DMS 273 treated with DMSO at 0.1 percent for 48 hours (cell line): ENCODE data around the gene SENP5.

ENCODE experiments used
- DNase-seq: peaks from one replicate; lab custom pipeline; 2025; lab: John Stamatoyannopoulos, UW

The SENP5 gene

DNA sequence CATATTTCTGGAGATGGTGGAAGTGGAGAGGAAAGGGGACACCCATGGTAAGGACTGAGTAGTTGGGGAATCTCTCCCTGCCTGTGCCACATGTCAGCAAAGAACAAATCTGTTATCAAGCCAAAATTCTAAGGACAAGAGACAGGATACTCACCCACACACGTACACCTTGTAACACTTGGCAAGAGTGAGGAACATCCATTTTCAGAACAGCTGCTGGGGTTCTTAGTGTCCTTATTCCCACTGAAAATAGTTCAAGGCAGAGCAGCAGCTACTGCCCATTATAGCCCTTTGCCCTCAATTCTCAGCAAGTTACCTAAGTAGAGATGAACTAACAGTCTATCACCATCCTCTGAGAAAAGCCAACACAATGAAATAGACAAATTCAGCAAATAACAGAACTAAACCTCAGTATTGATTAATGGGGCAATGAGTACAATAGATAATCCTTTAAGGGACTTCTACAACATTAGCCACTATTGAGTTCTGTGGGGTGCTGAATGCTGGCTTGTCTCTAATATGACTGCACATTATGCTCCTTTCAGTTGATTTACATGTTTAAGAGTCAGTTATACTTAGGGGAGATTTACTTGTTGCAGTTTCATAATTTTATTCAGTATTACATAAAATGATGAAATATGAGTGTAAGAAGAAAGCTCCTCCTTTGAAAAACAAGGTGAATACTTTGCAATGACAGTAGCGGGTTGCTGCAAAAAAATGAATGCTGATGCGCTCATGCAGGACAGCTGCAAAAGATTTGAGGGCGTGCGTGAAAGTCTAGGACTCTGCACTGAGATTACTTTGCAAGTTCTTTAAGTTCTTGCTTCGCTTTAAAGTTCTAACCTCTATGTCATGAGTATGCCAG is 22.4 kb downstream of the SENP5 start:
- no peak for DNase-seq

DNA sequence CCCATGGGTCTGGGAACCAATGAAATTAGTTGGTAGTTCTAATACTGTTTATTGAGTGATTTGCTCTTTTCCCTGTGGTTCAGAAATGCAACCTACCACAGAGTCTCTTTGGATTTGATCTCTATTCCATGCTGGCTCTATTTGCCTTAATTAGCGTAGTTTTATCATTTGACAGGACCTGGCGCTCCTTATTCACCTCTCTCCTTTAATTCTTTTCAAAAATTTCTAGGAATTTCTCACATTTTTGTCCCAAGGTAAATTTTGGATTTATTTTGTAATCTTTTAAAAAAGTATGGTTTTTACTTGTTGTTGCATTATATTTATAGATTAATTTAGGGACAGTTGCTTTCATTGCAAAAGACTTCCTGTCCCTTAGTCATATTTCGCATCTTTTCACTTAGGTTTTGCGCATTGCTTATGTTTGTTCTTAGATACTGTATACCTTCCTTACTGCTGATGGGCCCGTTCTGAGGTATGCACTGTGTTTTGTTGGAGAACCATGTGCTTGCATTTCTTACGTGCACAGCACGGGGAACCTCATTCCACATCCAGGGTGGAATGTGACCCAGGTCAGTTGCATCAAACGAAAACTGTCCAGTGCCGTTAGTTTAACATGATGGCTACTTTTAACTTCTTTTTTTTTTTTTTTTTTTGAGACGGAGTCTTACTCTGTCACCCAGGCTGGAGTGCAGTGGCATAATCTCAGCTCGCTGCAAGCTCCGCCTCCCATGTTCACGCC is 27.0 kb downstream of the SENP5 start:
- no peak for DNase-seq

DNA sequence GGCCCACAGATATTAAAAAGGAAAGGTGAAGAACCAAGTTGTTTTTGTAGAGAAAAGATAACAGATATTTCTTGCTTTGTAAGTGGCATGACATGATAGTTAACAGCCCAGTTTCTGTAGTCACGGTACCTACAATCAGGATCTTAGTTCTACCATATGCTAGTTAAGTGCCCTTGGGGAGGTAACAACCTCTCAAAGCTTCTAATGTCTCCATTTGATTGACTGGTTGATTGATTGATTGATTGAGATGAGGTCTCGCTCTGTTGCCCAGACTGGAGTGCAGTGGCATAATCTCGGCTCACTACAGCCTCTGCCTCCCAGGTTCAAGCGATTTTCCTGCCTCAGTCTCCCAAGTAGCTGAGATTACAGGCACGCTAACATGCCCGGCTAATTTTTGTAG is 28.5 kb downstream of the SENP5 start:
- no peak for DNase-seq

DNA sequence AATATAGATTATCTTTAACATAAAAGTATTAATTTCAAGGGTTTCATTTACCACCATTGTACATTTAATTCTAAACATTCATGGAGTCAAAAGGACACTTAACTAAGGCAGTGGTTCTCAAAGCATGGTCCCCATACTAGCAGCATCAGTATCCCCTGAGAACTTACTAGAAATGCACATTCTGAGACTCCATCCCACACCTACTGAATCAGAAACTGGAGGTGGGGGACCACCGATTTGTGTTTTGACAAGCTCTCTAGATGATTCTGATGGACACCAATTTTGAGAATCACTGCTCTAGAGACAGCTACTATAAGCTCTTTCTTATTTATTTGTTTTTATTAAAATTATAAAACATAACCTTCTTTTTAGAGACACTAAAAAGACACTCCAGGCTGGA is 34.0 kb downstream of the SENP5 start:
- no peak for DNase-seq

DNA sequence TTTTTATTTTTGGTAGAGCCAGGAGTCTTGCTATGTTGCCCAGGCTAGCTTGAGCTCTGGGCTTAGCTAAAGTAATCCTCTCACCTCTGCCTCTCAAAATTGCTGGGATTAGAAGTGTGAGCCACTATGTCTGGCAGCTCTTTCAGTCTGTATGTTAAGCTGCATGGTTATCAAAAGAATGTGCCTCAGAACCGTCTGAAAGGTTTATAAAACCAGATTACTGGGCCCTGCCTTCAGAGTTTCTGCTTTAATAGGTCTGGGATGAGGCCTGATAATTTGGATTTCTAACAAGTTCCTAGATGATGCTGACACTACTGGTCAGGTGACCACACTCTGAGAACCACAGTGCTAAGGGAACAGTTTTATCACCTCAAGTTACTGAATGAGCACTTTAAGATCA is 34.6 kb downstream of the SENP5 start:
- DNase-seq: no peak

DNA sequence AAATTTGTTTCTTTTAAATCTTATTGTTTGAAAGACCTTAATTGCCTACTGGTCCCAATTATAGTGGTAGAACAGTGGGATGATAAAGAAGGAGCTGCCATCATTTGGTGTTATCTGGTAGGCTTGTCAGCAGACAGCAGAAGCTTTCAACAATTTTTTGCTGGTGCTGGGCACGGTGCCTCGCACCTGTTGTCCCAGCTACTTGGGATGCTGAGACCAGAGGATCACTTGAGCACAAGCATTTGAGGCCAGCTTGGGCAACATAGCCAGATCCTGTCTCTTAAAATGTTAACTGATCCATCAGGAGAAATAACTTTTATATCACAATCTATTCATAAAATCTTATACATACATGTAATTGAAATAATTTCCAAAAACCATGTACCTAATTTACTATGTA is 36.0 kb downstream of the SENP5 start:
- DNase-seq: no peak

DNA sequence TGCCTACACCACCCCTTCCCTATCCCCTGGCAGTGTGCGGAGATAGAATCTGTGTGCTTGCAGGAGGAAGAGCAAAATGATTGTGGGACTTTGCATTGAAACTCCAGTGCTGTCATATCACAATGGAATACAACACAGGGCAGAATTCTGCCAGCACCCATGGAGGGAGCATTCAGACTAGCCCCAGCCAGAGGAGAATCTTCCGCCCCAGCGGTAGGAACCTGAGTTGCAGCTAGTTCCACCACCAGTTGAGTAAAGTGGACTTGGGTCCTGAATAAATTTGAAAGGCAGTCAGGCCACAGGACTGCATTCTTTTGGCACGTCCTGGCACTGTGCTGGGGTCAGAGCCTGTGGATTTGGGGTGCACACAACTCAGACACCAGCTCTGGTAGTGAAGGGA is 47.1 kb downstream of the SENP5 start:
- DNase-seq: no peak

DNA sequence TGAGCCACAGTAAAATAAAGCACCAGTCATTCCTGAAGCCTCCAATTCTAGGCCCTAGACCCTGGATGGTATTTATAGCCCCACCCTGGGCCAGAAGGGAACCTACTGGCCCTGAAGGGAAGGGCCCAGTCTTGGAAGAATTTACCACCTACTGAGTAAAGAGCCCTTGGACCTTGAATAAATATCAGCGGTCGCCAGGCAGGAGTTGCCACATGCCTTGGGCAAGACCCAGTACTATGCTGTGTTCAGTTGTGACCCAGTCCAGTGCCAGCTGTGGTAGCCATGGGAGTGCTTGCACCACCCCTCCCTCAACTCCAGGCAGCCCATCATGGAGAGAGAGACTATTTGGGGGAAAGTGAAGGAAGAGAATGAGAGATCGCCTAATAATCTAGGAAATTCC is 47.7 kb downstream of the SENP5 start:
- DNase-seq: no peak

DNA sequence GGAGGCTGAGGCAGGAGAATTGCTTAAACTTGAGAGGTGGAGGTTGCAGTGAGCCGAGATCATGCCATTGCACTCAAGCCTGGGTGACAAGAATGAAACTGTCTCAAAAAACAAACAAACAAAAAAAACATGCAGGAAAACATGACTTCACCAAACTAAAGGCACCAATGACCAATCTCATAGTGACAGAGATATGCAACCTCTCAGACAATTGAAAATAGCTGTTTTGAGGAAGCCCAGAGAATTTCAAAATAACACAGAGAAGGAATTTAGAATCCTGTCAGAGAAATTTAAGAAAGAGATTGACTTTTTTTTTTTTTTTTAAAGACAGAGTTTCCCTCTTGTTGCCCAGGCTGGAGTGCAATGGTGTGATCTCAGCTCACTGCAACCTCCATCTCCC is 48.5 kb downstream of the SENP5 start:
- no peak for DNase-seq

DNA sequence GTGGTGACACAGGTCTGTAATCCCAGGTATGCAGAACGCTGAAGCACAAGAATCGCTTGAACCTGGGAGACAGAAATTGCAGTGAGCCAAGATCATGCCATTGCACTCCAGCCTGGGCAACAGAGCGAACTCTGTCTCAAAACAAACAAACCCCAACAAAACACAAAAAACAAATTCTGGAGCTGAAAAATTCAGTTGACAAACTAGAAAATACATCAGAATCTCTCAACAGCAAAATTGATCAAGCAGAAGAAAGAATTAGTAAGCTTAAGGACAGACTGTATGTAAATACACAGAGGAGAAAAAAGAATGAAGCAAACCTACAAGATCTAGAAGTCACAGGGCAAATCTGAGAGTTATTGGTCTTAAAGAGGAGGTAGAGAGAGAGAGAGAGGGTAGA is 49.3 kb downstream of the SENP5 start:
- DNase-seq: no peak

DNA sequence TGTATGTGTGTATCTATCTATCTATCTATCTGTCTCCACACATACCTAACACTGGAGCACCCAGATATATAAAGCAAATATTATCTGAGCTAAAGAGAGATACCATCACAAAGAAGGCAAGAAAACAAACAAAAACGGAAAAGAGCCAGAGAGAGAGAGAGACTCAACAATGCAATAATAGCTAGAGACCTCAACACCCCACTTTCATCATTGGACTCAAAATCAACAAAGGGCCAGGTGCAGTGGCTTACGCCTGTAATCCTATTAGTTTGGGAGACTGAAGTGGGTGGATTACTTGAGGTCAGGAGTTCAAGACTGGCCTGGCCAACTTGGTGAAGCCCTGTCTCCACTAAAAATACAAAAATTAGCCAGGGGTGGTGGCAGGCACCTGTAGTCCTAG is 51.2 kb downstream of the SENP5 start:
- DNase-seq: no peak

DNA sequence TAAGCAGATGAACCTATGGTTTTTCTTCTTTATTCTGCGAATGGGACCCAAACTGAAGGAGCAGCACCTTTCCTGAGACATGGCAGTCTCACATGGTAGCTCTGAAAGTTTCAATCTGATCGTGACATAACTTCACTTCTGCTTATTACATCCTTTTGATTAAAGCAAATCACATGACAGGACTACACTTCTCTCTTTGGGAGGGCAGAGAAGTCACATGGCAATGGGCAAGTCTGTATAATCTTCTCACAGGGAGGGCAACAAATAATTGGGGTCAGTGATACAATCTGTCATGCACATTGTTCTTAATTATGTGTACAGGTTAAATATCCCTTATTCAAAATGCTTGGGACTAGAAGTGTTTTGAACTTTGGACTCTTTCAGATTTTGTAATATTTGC is 53.0 kb downstream of the SENP5 start:
- no peak for DNase-seq

DNA sequence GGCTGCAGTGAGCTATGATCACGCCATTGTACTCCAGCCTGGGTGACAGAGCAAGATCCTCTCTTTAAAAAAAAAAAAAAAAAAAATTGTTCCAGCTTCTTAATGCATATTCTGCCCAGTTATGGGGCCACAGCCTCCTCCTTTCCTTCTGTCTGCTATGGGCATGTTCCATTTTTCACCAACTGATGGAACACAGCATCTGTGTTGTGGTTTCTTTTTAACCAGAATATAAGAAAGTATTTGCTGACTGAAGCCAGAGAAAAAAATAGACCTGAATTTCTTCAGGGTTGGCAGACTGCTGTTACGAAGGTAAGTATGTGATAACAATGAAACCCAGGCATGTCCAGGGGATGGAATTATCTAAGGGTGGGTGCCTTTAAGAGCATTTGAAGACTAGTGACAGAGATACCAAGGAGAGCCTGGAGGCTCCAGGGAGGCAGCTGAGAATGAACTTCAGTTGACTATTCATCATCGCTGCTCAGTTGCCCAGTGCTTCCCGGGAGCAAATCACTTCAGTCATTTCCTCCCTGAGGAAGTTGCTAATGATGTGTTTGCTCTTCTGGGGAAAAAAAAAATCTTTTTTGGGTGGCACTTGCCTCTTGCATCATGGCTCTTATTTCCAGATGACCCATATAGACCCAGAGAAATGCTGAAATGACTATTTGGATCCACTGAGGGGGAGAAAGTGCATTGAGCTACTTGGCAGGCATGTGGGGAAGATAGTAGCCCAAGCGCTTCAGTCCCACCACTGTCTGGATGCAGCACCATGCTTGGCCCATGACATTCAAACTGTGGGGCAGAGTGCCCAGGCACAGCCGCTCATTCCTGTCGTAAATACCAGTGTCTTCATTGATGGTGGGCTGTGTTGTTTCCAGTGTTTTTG is 60.1 kb downstream of the SENP5 start:
- DNase-seq: no peak

DNA sequence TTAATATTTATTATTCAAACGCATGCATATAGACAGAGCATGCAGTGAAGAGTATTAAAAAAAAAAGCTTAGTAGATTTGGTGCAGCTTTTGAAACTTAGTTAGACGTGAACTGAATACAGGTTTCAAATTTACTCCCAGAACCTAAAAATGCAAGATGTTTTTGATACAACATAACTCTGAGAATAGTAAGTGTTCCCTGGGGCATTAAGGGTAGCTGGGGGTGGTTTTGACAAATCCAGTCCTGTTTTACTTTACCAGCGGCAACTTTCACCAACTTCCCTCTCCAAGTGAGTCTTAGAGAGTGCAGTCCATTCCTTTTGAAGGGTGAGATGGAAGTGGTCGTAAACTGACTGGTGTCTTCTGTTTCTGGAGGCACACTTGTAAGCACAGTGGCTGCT is 63.4 kb downstream of the SENP5 start:
- DNase-seq: no peak

DNA sequence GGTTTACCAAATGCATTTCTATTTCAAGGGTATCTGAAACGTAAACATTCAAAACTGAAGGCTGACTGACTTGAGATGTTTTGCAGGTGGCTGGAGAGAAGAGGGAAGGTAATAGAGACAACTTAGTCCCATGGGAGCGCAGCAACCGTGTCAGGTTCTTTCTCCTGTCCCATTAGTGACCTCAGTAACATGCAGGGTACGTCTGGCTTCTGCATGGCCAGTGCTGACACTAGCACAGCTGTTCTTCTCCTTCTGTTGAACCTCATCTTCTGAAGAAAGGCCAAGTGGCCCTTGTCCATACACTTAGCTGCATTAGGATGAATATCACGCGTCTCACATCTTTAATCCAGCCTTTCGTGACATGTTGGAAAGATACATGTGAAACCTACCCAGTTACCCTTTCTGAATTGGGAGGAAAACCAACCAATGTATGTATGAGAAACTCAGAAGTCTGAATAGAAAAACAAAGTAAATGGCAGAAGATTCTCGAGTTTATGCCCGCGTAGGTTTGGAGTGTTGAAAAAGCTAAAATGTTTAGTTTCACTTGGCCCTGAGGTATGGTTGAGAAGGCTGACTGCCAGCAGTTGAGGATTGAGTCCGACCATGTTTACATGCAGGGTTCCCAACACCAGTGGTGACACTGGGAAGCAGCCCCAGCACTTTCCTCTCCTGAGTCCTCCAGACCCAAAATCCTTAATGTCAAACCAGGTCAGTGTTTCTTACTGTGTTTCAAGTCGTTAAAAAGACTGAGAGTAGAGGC is 64.3 kb downstream of the SENP5 start:
- DNase-seq: no peak

DNA sequence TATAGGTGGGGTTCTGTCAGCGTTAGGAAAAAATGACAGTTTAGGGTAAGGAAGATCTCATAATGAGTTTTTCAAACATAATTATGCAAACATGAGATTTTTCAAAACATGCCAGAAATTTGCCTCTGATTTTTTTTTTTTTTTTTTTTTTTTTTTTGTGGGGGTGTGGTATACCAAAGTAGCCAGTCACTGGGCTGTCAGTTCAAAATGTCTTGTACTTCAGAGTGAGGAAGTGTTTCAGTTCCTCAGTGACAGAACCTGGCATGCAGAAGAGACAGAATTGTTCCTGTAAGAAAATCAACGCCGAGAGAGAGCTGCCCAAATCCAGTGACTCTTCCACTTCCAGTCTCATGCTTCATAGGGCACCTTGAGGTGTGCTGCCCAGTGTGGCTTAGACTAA is 64.9 kb downstream of the SENP5 start:
- no peak for DNase-seq

DNA sequence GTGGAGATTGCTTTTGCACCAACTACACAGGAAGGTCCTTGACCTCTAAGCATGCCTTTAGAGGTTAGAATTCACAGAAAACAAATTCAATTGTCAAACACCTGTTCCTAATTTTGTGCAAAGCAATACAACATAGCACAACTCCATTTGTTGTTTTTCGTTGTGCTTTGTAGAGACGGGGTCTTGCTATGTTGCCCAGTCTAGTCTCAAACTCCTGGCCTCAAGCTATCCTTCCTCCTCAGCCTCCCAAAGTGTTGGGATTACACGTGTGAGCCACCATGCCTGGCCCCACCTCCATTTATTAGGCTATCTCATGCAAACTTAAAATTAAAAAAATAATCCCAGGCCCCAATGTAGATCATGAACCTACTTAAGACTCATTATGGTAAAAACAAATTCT is 68.6 kb downstream of the SENP5 start:
- no peak for DNase-seq

DNA sequence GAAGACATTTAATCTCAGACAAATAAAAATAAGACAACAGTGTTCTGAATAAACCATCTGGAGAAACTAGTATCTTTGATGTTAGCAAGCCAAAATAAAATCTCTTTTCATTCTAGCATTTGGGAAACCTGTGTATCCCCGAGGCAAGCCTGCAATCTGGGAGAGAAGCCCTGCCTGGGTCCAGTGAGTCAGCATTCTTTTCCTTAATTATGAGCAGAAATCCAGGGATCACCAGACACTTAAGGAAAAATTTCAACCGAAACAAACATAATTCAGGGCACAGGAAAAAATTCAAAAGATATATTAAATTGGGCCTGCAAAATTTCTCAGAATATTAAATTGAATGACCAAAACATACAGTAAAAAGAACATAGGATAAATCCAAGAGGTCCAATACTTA is 70.4 kb downstream of the SENP5 start:
- no peak for DNase-seq

DNA sequence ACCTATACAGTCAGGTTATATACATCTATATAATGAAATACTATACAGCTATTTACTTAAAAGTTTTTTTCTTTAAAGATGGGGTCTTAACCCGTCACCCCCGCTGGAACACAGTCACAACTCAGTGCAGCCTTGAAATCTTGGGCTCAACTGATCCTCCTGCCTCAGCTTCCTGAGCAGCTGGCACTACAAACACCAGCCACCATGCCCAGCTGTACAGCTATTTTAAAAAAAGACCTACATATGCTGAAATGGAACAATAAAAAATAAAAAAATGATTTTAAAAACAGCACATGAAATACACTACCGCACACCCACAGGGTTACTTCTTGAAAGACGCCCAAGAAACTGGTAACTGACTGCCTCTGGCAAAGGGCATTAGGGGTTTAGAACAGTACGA is 70.9 kb downstream of the SENP5 start:
- DNase-seq: no peak

DNA sequence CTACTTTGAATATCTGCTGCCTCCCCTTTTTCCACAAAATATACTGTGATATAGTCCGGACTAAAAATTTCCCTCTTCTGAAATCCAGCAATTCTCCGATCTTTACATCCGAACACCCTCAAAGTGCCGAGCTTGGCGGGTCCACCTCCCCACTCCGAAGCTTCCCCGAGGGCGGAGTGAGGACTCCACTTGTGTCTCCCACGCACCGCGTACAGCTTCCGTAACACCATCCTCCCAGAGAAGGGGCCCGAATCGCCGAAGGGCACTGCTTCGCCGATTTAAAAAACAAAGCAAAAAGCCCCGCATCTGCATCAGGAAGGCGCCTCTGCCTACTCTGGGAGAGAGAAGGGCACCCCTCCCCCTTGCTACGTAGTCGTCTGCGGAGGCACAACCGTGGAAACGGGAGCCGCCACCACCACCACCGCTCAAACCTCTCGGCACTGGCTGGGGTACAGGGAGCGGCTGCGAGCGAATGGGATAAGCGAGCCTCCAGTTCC is 74.1 kb downstream of the SENP5 start:
- DNase-seq: peak; percentile 83

DNA sequence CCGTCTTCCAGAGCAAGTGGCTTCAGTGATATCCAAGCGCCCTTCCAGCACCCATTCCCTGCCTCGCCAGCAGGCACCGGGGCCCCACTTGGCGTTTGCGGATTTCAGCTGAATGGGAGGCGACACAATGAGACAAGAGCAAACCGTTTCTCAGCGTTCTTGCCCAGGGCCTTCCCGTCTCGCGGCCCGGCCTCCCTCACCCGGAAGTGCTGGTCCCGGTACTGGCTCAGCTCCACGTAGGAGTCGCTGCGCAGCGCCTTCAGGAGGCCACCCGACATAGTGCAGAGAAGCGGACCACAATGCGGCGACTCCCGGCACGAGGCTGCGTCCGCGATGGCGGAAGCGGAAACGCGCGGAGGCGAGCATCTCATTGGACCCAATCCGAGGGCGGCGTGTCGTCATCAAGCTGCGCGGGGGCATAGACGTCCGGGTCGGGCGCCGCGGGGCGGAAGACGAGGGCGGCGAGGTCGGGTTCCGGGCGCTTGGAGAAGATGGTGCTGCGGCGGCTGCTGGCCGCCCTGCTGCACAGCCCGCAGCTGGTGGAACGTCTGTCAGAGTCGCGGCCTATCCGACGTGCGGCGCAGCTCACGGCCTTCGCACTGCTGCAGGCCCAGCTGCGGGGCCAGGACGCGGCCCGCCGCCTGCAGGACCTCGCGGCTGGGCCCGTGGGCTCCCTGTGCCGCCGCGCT is 74.7 kb downstream of the SENP5 start, which contains the start of gene NCBP2:
NCBP2 (minus strand) TSS at position 303 of the 689 bp plus-strand sequence; CDS start at position 278, 25 bp downstream.
- DNase-seq: peak; percentile 97
